Measurements from ENCODE around the gene NMRK2.

Gene NMRK2

DNA sequence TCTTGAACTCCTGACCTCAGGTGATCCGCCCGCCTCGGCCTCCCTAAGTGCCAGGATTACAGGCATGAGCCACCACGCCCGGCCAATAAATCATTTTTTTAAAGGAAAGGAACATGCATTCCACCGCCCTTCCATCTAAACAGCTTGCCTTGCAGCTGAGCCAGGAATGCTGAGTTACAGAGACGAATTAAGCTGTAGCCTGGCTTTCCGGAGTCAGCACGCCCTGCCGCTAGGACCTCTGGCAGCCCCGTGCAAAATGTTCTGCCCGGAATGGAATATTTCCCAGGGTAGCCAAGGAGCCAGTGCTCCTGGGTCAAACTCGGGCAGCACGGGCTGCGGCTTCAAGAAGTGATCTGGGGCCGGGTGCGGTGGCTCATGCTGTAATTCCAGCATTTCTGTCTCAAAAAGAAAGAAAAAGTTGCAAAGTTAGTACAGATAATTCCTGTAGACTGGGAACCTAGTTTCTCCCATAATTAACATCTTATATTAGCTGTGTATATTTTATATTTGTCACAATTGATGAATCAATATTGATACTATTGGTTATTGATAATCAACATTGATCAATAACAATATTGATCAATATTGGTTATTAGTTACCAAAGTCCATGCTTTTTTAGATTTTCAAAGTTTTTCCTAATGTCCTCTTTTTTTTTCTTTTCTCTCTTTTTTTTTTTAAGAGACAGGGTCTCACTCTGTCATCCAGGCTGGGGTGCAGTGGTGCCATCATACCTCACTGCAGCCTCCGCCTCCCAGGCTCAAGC, 33.2 kb upstream of the NMRK2 start:
- TF ChIP-seq ZFX (IDR thresholded peaks at IDR 0.05; ENCODE audit: borderline replicate concordance) = no peak
- TF ChIP-seq, protein P1, sequence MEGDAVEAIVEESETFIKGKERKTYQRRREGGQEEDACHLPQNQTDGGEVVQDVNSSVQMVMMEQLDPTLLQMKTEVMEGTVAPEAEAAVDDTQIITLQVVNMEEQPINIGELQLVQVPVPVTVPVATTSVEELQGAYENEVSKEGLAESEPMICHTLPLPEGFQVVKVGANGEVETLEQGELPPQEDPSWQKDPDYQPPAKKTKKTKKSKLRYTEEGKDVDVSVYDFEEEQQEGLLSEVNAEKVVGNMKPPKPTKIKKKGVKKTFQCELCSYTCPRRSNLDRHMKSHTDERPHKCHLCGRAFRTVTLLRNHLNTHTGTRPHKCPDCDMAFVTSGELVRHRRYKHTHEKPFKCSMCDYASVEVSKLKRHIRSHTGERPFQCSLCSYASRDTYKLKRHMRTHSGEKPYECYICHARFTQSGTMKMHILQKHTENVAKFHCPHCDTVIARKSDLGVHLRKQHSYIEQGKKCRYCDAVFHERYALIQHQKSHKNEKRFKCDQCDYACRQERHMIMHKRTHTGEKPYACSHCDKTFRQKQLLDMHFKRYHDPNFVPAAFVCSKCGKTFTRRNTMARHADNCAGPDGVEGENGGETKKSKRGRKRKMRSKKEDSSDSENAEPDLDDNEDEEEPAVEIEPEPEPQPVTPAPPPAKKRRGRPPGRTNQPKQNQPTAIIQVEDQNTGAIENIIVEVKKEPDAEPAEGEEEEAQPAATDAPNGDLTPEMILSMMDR (IDR thresholded peaks at IDR 0.05) = no peak
- H3K27ac ChIP-seq = no peak overlapping the region

GRCh38 chr19:3902317-3902973, 30.4 kb upstream of the NMRK2 start:
- no peak overlapping the region for H3K27ac ChIP-seq
- TF ChIP-seq ZFX (IDR thresholded peaks at IDR 0.05; ENCODE audit: borderline replicate concordance) = no peak
- TF ChIP-seq, protein P1 (IDR thresholded peaks at IDR 0.05) = no peak

DNA sequence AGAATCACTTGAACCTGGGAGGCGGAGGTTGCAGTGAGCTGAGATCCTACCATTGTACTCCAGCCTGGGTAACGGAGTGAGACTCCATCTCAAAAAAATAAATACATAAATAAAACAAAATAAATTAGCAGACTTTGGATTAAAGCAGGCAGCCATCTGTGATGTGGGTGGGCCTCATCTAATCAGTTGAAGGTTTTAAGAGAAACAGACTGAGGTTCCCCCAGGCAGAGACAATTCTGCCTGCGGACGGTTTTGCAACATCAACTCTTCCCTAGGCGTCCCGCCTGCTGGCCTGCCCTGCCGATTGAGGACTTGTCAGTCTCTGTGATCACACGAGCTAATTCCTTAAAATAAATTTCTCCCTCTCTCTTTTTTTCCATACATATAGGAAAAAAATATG, 28.6 kb upstream of the NMRK2 start:
- no peak overlapping the region for H3K27ac ChIP-seq

DNA sequence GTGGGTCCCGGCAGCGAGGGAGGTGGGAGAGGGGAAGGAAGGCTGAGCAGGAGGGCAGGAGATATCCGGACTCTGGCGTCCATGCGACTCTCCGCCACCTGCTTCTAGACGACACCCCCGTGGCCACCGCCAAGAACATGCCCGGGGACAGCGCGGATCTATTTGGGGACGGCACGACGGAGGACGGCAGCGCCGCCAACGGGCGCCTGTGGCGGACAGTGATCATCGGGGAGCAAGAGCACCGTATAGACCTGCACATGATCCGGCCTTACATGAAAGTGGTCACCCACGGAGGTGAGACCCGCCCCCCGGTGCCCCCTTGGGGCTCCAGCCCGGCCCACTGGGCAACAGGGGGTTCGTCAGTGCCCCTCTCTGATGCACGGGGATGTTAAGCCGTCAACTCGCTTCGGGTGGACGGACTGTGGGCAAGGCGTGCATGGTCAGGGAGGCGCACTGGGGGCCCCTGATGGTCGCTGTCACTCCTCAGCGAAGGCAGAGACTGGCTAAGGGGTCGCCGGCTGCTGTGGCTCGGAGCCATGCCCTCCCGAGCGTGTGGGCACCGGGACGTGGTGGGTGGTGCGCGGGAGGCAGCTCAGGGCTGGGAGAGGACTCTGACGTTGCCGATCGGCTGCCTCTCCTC, 25.1 kb upstream of the NMRK2 start:
- no peak for TF ChIP-seq ZFX (IDR thresholded peaks at IDR 0.05; ENCODE audit: borderline replicate concordance)
- TF ChIP-seq, protein P1 (IDR thresholded peaks at IDR 0.05) = no peak
- H3K27ac ChIP-seq = no peak overlapping the region

More for the DNA sequence above, 28.6 kb upstream of the NMRK2 start:
- TF ChIP-seq ZFX (IDR thresholded peaks at IDR 0.05; ENCODE audit: borderline replicate concordance) = no peak
- TF ChIP-seq, protein P1 (IDR thresholded peaks at IDR 0.05) = no peak

- TF ChIP-seq ZFX (IDR thresholded peaks at IDR 0.05; ENCODE audit: borderline replicate concordance) = no peak
- TF ChIP-seq, protein P1 (IDR thresholded peaks at IDR 0.05) = no peak
- no peak overlapping the region for H3K27ac ChIP-seq
Measured at GRCh38 chr19:3908266-3909054, 24.4 kb upstream of the NMRK2 start.

DNA sequence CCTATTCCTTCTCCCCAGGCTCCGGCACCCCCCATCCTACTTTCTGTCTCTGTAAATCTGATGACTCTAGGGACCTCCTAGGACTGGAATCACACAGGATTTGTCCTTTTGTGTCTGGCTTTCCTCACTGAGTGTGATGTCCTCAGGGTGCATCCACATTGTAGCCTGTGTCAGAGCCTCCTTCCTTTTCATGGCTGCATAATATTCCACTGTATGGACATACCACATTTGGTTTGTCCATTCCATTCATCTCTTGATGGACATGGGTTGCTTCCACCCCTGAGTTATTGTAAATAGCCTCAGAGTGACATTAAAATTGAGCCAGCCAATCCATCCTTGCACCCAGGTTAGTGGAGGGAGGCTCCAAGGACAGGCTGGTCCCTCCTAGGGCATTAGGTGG, 22.8 kb upstream of the NMRK2 start:
- TF ChIP-seq, protein P1 (IDR thresholded peaks at IDR 0.05) = no peak
- TF ChIP-seq ZFX (IDR thresholded peaks at IDR 0.05; ENCODE audit: borderline replicate concordance) = no peak
- H3K27ac ChIP-seq = no peak overlapping the region
